OCI-LY7 (cell line): ENCODE data around the gene CDCA8. TPM values are rescaled to one million over a fixed set of nuclear protein-coding genes. Genes with fewer than 3 reads are reported as not detected.

Experiments
- BruUV-seq: library from RNA; stranded (reverse); fragments of 400-500 nt; replicated peaks from 2 replicates; lab custom pipeline; 2021; lab: Mats Ljungman, UMichigan
- CTCF ChIA-PET: fragments of 300-600 bp; sonication (Branson Sonifier 250); formaldehyde crosslinking; loops from one replicate; lab custom pipeline; 2022; ENCODE audit warnings: antibody characterized with exemption; ENCODE audit not compliant: unreplicated experiment; lab: Charles Lee
- POLR2A ChIA-PET: fragments of 300-600 bp; sonication (Branson Sonifier 250); formaldehyde crosslinking; loops from one replicate; lab custom pipeline; 2022; ENCODE audit warnings: antibody characterized with exemption; lab: Charles Lee
- DNase-seq: peaks from one replicate; pipeline ENCODE4 v3.0.0-alpha.2; 2015; ENCODE audit warnings: low spot score
- H2AFZ ChIP-seq: fragments of 200-600 bp; sonication (generic), shearing (Covaris generic); 2 replicates; pipeline ENCODE4 v1.6.1; 2014; ENCODE audit warnings: mild to moderate bottlenecking, antibody characterized with exemption, low read length, moderate library complexity
- H3K27ac ChIP-seq: fragments of 200-600 bp; sonication (generic); 2 replicates; pipeline ENCODE4 v1.5.1; 2014; ENCODE audit warnings: mixed run types, low read depth, mild to moderate bottlenecking, moderate library complexity, low read length, inconsistent platforms; ENCODE audit not compliant: poor library complexity, severe bottlenecking
- H3K36me3 ChIP-seq: fragments of 200-600 bp; sonication (generic); 2 replicates; pipeline ENCODE4 v1.6.1; 2014; ENCODE audit warnings: mild to moderate bottlenecking, antibody characterized with exemption, low read length, moderate library complexity, mixed read lengths; ENCODE audit not compliant: insufficient read depth
- H3K4me1 ChIP-seq: fragments of 200-600 bp; sonication (generic); 2 replicates; pipeline ENCODE4 v1.5.1; 2014; ENCODE audit warnings: mild to moderate bottlenecking, low read length; ENCODE audit not compliant: insufficient read depth, poor library complexity, severe bottlenecking
- H3K4me2 ChIP-seq: fragments of 200-600 bp; sonication (generic); 2 replicates; pipeline ENCODE4 v1.6.1; 2014; ENCODE audit warnings: mild to moderate bottlenecking, low read length
- H3K4me3 ChIP-seq: fragments of 200-600 bp; sonication (generic); 2 replicates; pipeline ENCODE4 v1.5.1; 2014; ENCODE audit warnings: mild to moderate bottlenecking, low read depth, low read length; ENCODE audit not compliant: poor library complexity, severe bottlenecking
- H3K79me2 ChIP-seq: fragments of 200-600 bp; sonication (generic); 2 replicates; pipeline ENCODE4 v1.6.1; 2016; ENCODE audit warnings: low read depth, mild to moderate bottlenecking, low read length, moderate library complexity, mixed read lengths; ENCODE audit not compliant: insufficient read depth
- H3K9me2 ChIP-seq: fragments of 200-600 bp; sonication (generic); 2 replicates; pipeline ENCODE4 v1.6.1; 2016; ENCODE audit warnings: mild to moderate bottlenecking, low read length, mixed read lengths; ENCODE audit not compliant: insufficient read depth
- H3K9me3 ChIP-seq: fragments of 200-600 bp; sonication (generic); 2 replicates; pipeline ENCODE4 v1.6.1; 2014; ENCODE audit warnings: mild to moderate bottlenecking, mixed run types, low read length, mixed read lengths
- H4K20me1 ChIP-seq: fragments of 200-600 bp; sonication (generic); 2 replicates; pipeline ENCODE4 v1.6.1; 2014; ENCODE audit warnings: mild to moderate bottlenecking, antibody characterized with exemption, low read length, moderate library complexity, mixed read lengths; ENCODE audit not compliant: insufficient read depth
- CTCF ChIP-seq: fragments of 200-600 bp; sonication (generic); conservative IDR thresholded peaks from 2 replicates; pipeline ENCODE4 v1.5.1; 2014; ENCODE audit warnings: mild to moderate bottlenecking, antibody characterized with exemption, low read length, moderate library complexity, mixed read lengths
- EZH2phosphoT487 ChIP-seq: fragments of 200-600 bp; sonication (generic); IDR thresholded peaks from 2 replicates; pipeline ENCODE4 v1.6.1; 2018; ENCODE audit warnings: low read depth, borderline replicate concordance, mild to moderate bottlenecking, mixed run types, antibody characterized with exemption, low read length, moderate library complexity, mixed read lengths
- intact Hi-C: fragments of 100-400 bp; cut with micrococcal nuclease; formaldehyde crosslinking; loops from one replicate; pipeline ENCODE4 v1.10.0; 2022; ENCODE audit not compliant: unreplicated experiment
- total RNA-seq, 2 experiments: library from RNA; depleted of rRNA in 1 of 2; stranded (reverse); fragments of >200 nt in 1 of 2; shearing (Covaris generic) in 1 of 2; gene quantifications; 2 replicates each; pipeline ENCODE4 v1.2.3, GENCODE V29; 2014 to 2022

Gene CDCA8
- total RNA-seq, 2 experiments from 2014 or later, result 60.0 to 111 TPM

GRCh38 chr1:37726751-37727585 is 34.7 kb downstream of the CDCA8 start:
- H3K9me2 ChIP-seq, result no peaks in the 10 kb centered on the region
- no peak for TF ChIP-seq EZH2phosphoT487
- no peak for TF ChIP-seq CTCF
- H4K20me1 ChIP-seq, result no peaks in the 10 kb centered on the region
- H3K79me2 ChIP-seq, result no peaks in the 10 kb centered on the region
- ChIA-PET POLR2A (interaction anchor here (0.6 kb wide), 1 partner anchor 140 kb away, joined by 5 read pairs; no protein-coding TSS in a partner anchor), CTCF (no interaction called here)
- DNase-seq, result no peak
- no peaks in the 10 kb centered on the region for H3K36me3 ChIP-seq
- no peaks in the 10 kb centered on the region for H3K4me1 ChIP-seq
- H3K4me2 ChIP-seq, result no peak overlapping the region
- no peak overlapping the region for H3K27ac ChIP-seq
- H3K4me3 ChIP-seq, result no peak overlapping the region
- intact Hi-C loops, result no loop called here
- no peaks in the 10 kb centered on the region for H3K9me3 ChIP-seq
- no peak overlapping the region for H2AFZ ChIP-seq
- BruUV-seq, result no TSS peak

GRCh38 chr1:37728416-37728815 is 36.1 kb downstream of the CDCA8 start:
- H3K9me2 ChIP-seq, result no peaks in the 10 kb centered on the region
- DNase-seq, result no peak
- BruUV-seq, result no TSS peak
- no peaks in the 10 kb centered on the region for H4K20me1 ChIP-seq
- CTCF ChIA-PET, result interaction anchor here (0.5 kb wide), 1 partner anchor 28 kb away, joined by 3 read pairs; no protein-coding TSS in a partner anchor
- no peak overlapping the region for H2AFZ ChIP-seq
- no peak overlapping the region for H3K4me3 ChIP-seq
- POLR2A ChIA-PET, result no interaction called here
- H3K27ac ChIP-seq, result no peak overlapping the region
- H3K4me2 ChIP-seq, result no peak overlapping the region
- no peaks in the 10 kb centered on the region for H3K36me3 ChIP-seq
- no peaks in the 10 kb centered on the region for H3K9me3 ChIP-seq
- no peaks in the 10 kb centered on the region for H3K4me1 ChIP-seq
- intact Hi-C loops, result no loop called here
- H3K79me2 ChIP-seq, result no peaks in the 10 kb centered on the region
- TF ChIP-seq CTCF (no peak), EZH2phosphoT487 (no peak)

GRCh38 chr1:37730376-37730775 is 38.1 kb downstream of the CDCA8 start:
- ChIA-PET CTCF (no interaction called here), POLR2A (interaction anchor here (0.9 to 1.1 kb wide), 2 partner anchors 11 to 53 kb away, joined by 3 read pairs; no protein-coding TSS in a partner anchor)
- no peak overlapping the region for H3K4me2 ChIP-seq
- H3K4me3 ChIP-seq, result no peak overlapping the region
- H3K9me2 ChIP-seq, result no peaks in the 10 kb centered on the region
- no TSS peak for BruUV-seq
- H3K9me3 ChIP-seq, result no peaks in the 10 kb centered on the region
- no peaks in the 10 kb centered on the region for H3K4me1 ChIP-seq
- no peak for DNase-seq
- H3K27ac ChIP-seq, result no peak overlapping the region
- H3K79me2 ChIP-seq, result no peaks in the 10 kb centered on the region
- no peak overlapping the region for H2AFZ ChIP-seq
- intact Hi-C loops, result no loop called here
- H3K36me3 ChIP-seq, result no peaks in the 10 kb centered on the region
- H4K20me1 ChIP-seq, result no peaks in the 10 kb centered on the region
- no peak for TF ChIP-seq CTCF
- TF ChIP-seq EZH2phosphoT487, result no peak
